Measurements from ENCODE around the gene TGFA. TPM values are rescaled to one million over a fixed set of nuclear protein-coding genes. Genes with fewer than 3 reads are reported as not detected.

Gene TGFA
- total and polyA plus RNA-seq, 10 of the 15 experiments (the other 5 are each of a cell fraction or from before 2014, with no cell fraction given) = 0.03 to 0.23 TPM; not detected in 8

DNA sequence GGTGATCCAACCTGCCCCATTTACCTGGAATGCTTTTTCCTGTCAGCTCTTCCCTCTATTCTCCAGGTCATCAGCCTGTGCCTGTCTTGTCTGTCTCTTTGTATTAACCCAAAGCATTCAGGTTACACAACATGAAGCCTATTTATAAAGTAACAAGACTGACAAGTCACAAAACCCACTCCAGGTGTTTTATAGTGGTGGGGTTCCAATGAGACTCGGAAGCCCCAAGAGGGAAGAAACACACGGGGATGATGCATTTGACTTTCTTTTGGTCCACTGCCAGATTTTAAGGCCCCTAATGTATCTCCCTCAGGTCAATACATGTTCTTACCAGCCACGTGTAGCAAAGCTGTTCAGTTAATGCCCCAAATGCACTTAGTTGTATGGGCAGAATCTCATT is 27.5 kb downstream of the TGFA start:
- H3K4me1 ChIP-seq (ENCODE audit: control insufficient read depth, insufficient read depth, low read length) = no peaks in the 10 kb centered on the region
- H3K27ac ChIP-seq (ENCODE audit: control insufficient read depth, insufficient read depth) = no peak overlapping the region
- CTCF ChIA-PET = no interaction called here
- H3K27me3 ChIP-seq (replicated peaks in 1 of 2; ENCODE audit: control insufficient read depth in 2 of 2, insufficient read depth in 2 of 2, low read length in 1 of 2) = no peaks in the 10 kb centered on the region; a peak in 1 of 4 replicates
- POLR2A ChIA-PET = no interaction called here
- TF ChIP-seq RBBP5 (conservative IDR thresholded peaks at IDR 0.05) = no peak
- RAD21 ChIA-PET (ENCODE audit: unreplicated experiment) = no interaction called here
- no peak overlapping the region for H2AFZ ChIP-seq (ENCODE audit: control insufficient read depth, low read depth, low read length)
- ATAC-seq = no peak
- DNase-seq (ENCODE audit: low read depth, low spot score) = no peak
- H3K4me3 ChIP-seq = no peak overlapping the region
- FAIRE-seq = no peak
- no peaks in the 10 kb centered on the region for H3K79me2 ChIP-seq (ENCODE audit: control insufficient read depth, insufficient read depth, low read length)
- no peaks in the 10 kb centered on the region for H3K36me3 ChIP-seq (ENCODE audit: control insufficient read depth in 2 of 2, insufficient read depth in 2 of 2, low read length in 1 of 2)
- WGBS (ENCODE audit: insufficient coverage, insufficient replicate concordance, low lambda C conversion rate, missing lambda C conversion rate) = 8% methylated on average over 3 of the region's 3 CpGs
- intact Hi-C loops (cut with micrococcal nuclease; ENCODE audit: unreplicated experiment) (no loop called here), in situ Hi-C loops (cut with MboI) (no loop called here)
- no peaks in the 10 kb centered on the region for H4K20me1 ChIP-seq (ENCODE audit: control insufficient read depth, insufficient read depth)
- no TSS peak for BruUV-seq (replicated peaks)
- H3K9me3 ChIP-seq (replicated peaks; ENCODE audit: control insufficient read depth, insufficient read depth, low read length) = no peaks in the 10 kb centered on the region; the same call in 2 of the 3 replicates
- SMC1A ChIA-PET (ENCODE audit: uncharacterized antibody, unreplicated experiment) = no interaction called here
- H3K9ac ChIP-seq (ENCODE audit: control insufficient read depth, insufficient read depth, low read length) = no peak overlapping the region
- no peak overlapping the region for H3K4me2 ChIP-seq (ENCODE audit: control insufficient read depth, insufficient read depth)

DNA sequence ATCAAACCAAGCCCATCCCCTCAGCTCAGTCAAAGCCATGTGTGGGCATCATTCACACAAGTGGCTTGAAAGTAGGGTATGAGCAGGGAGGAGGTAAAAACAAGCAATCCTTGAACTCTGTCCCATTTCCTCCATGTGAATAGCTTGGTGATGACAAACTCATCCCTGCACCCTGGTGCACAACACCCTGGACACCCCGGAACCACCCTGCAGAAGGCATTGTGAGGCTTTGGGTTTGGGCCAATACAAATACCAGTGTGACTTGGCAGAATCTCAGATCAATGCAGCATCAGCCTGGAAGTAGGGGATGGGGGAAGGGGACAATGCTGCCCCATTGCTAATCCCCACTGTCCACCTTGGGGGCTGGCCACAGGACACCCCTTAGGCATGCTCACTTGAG is 28.6 kb downstream of the TGFA start:
- Histone ChIP-seq H3K27me3 (replicated peaks in 1 of 2; ENCODE audit: control insufficient read depth in 2 of 2, insufficient read depth in 2 of 2, low read length in 1 of 2) (no peaks in the 10 kb centered on the region; a peak in 1 of 4 replicates), H2AFZ (ENCODE audit: control insufficient read depth, low read depth, low read length) (no peak overlapping the region), H3K36me3 (ENCODE audit: control insufficient read depth in 2 of 2, insufficient read depth in 2 of 2, low read length in 1 of 2) (no peaks in the 10 kb centered on the region), H3K27ac (ENCODE audit: control insufficient read depth, insufficient read depth) (no peak overlapping the region), H3K4me2 (ENCODE audit: control insufficient read depth, insufficient read depth) (no peak overlapping the region), H3K4me1 (ENCODE audit: control insufficient read depth, insufficient read depth, low read length) (no peaks in the 10 kb centered on the region), H4K20me1 (ENCODE audit: control insufficient read depth, insufficient read depth) (no peaks in the 10 kb centered on the region), H3K79me2 (ENCODE audit: control insufficient read depth, insufficient read depth, low read length) (no peaks in the 10 kb centered on the region), H3K4me3 (no peak overlapping the region), H3K9me3 (replicated peaks; ENCODE audit: control insufficient read depth, insufficient read depth, low read length) (no peaks in the 10 kb centered on the region), H3K9ac (ENCODE audit: control insufficient read depth, insufficient read depth, low read length) (no peak overlapping the region)
- ChIA-PET SMC1A (ENCODE audit: uncharacterized antibody, unreplicated experiment) (no interaction called here), CTCF (no interaction called here), POLR2A (no interaction called here), RAD21 (ENCODE audit: unreplicated experiment) (no interaction called here)
- no peak for DNase-seq (ENCODE audit: low read depth, low spot score)
- intact Hi-C loops (cut with micrococcal nuclease; ENCODE audit: unreplicated experiment) (no loop called here), in situ Hi-C loops (cut with MboI) (no loop called here)
- no TSS peak for BruUV-seq (replicated peaks)
- no peak for ATAC-seq
- no peak for FAIRE-seq
- WGBS (ENCODE audit: insufficient coverage, insufficient replicate concordance, low lambda C conversion rate, missing lambda C conversion rate) = 62% methylated on average over 1 of the region's 1 CpG
- TF ChIP-seq, protein P1, sequence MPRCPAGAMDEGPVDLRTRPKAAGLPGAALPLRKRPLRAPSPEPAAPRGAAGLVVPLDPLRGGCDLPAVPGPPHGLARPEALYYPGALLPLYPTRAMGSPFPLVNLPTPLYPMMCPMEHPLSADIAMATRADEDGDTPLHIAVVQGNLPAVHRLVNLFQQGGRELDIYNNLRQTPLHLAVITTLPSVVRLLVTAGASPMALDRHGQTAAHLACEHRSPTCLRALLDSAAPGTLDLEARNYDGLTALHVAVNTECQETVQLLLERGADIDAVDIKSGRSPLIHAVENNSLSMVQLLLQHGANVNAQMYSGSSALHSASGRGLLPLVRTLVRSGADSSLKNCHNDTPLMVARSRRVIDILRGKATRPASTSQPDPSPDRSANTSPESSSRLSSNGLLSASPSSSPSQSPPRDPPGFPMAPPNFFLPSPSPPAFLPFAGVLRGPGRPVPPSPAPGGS (IDR thresholded peaks at IDR 0.05; ENCODE audit: borderline replicate concordance, insufficient read depth, low read depth, low read length, poor library complexity, severe bottlenecking) = no peak
- TF ChIP-seq MEF2A (IDR thresholded peaks at IDR 0.05; ENCODE audit: insufficient read depth, low read depth, low read length) (no peak), BCLAF1 (IDR thresholded peaks at IDR 0.05) (no peak), RAD21 (IDR thresholded peaks at IDR 0.05; ENCODE audit: insufficient read depth, low read depth, low read length) (no peak), BCL11A (IDR thresholded peaks at IDR 0.05; ENCODE audit: low read depth, low read length) (no peak), GABPA (IDR thresholded peaks at IDR 0.05; ENCODE audit: low read depth) (no peak), SKIL (IDR thresholded peaks at IDR 0.05; ENCODE audit: low read depth, poor library complexity, severe bottlenecking) (no peak), TBL1XR1 (IDR thresholded peaks at IDR 0.05; ENCODE audit: low read depth, low read length) (no peak)
- TF ChIP-seq, protein P2, sequence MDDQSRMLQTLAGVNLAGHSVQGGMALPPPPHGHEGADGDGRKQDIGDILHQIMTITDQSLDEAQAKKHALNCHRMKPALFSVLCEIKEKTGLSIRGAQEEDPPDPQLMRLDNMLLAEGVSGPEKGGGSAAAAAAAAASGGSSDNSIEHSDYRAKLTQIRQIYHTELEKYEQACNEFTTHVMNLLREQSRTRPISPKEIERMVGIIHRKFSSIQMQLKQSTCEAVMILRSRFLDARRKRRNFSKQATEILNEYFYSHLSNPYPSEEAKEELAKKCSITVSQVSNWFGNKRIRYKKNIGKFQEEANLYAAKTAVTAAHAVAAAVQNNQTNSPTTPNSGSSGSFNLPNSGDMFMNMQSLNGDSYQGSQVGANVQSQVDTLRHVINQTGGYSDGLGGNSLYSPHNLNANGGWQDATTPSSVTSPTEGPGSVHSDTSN (IDR thresholded peaks at IDR 0.05; ENCODE audit: insufficient replicate concordance, low read depth, low read length) = no peak
